Esophagus muscularis mucosa (tissue), 4 donors: ENCODE data around the gene PTN.

Experiments
- EP300 ChIP-seq: sonication (generic); formaldehyde crosslinking; IDR thresholded peaks from one replicate; pipeline ENCODE4 v1.6.1; 2017; ENCODE audit warnings: antibody characterized with exemption
- POLR2AphosphoS5 ChIP-seq, 2 donors: sonication (generic); formaldehyde crosslinking; IDR thresholded peaks; one replicate each; pipeline ENCODE4 v1.6.1; 2017; ENCODE audit warnings: antibody characterized with exemption in 2 of 2
- TF ChIP-seq, protein P1 (sequence below), 3 experiments: fragments of 200-600 bp in 2 of 3; fragments of 450-650 bp in 1 of 3; sonication (generic) in 2 of 3; IDR thresholded peaks; one replicate each; pipeline ENCODE4 v1.5.1; 2017 to 2019; ENCODE audit warnings: antibody characterized with exemption in 3 of 3, mild to moderate bottlenecking in 2 of 3, moderate library complexity in 1 of 3

DNA sequence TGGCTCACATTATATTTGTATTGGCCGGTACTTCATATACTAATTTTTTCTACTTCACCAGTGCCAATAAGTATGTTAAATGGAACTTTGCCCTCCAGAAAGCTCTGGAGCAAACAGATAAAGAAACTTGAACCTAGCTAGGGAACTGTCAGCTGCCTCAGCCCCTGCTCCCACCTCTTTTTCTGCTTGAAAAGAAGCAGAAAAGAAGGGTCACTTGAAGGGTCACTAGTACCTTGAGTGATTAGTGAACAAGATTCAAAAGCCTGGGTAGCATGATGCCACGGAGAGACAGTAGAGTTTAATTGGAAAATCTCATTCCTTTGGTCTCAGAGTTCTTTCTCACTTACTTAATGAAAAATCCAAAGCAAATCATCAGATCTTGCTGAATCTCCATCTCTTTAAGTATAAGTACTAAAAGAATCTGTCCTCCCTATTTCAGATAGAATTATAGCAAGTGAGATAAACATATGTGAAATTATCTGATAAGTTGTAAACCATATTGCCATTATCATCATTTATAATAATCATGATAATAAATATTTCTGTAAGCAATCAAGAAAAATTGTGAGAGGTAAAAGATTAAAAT lies 47.7 kb downstream of the PTN start:
- TF ChIP-seq, protein P1, sequence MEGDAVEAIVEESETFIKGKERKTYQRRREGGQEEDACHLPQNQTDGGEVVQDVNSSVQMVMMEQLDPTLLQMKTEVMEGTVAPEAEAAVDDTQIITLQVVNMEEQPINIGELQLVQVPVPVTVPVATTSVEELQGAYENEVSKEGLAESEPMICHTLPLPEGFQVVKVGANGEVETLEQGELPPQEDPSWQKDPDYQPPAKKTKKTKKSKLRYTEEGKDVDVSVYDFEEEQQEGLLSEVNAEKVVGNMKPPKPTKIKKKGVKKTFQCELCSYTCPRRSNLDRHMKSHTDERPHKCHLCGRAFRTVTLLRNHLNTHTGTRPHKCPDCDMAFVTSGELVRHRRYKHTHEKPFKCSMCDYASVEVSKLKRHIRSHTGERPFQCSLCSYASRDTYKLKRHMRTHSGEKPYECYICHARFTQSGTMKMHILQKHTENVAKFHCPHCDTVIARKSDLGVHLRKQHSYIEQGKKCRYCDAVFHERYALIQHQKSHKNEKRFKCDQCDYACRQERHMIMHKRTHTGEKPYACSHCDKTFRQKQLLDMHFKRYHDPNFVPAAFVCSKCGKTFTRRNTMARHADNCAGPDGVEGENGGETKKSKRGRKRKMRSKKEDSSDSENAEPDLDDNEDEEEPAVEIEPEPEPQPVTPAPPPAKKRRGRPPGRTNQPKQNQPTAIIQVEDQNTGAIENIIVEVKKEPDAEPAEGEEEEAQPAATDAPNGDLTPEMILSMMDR (IDR thresholded peaks at IDR 0.05) = no peak
- no peak for TF ChIP-seq EP300
- TF ChIP-seq POLR2AphosphoS5 (IDR thresholded peaks at IDR 0.05) = no peak
